ENCODE measurements around the gene RPP14. TPM values are rescaled to one million over a fixed set of nuclear protein-coding genes. Genes with fewer than 3 reads are reported as not detected.

The RPP14 gene
- total RNA-seq, 1 experiment from 2014 or later, result 30.0 TPM

GRCh38 chr3:58358808-58359207 is 52.8 kb downstream of the RPP14 start:
- H4K20me1 ChIP-seq (ENCODE audit: low read length), result no peaks in the 10 kb centered on the region
- H3K27me3 ChIP-seq (ENCODE audit: low read length), result no peaks in the 10 kb centered on the region
- no peak overlapping the region for H3K27ac ChIP-seq (ENCODE audit: low read length)
- no peak overlapping the region for H2AFZ ChIP-seq (ENCODE audit: low read length)
- H3K4me3 ChIP-seq (ENCODE audit: low read length), result no peak overlapping the region
- H3K9me2 ChIP-seq (replicated peaks; ENCODE audit: low read length), result no peaks in the 10 kb centered on the region
- H3F3A ChIP-seq (ENCODE audit: low read length, unreplicated experiment), result no peaks in the 10 kb centered on the region
- CTCF ChIA-PET, result no interaction called here
- H3K9me3 ChIP-seq (ENCODE audit: low read length), result no peaks in the 10 kb centered on the region
- H3K4me1 ChIP-seq (ENCODE audit: insufficient read depth, low read length), result no peaks in the 10 kb centered on the region
- H3K79me2 ChIP-seq (ENCODE audit: low read length), result no peaks in the 10 kb centered on the region
- POLR2A ChIA-PET (ENCODE audit: unreplicated experiment), result no interaction called here
- intact Hi-C loops (cut with micrococcal nuclease), result no loop called here
- DNase-seq, result no peak
- no peak overlapping the region for H3K9ac ChIP-seq (ENCODE audit: low read length)
- BruUV-seq (replicated peaks), result no TSS peak
- TF ChIP-seq EZH2phosphoT487 (IDR thresholded peaks at IDR 0.05; ENCODE audit: borderline replicate concordance, low read length), result no peak
- no peak for TF ChIP-seq CTCF (conservative IDR thresholded peaks at IDR 0.05; ENCODE audit: low read depth, low read length)
- TF ChIP-seq EZH2 (IDR thresholded peaks at IDR 0.05; ENCODE audit: low read length, unreplicated experiment), result no peak
- no peak for ATAC-seq
- no peaks in the 10 kb centered on the region for H3K36me3 ChIP-seq (ENCODE audit: low read depth, low read length)
- no peak overlapping the region for H3K4me2 ChIP-seq (ENCODE audit: low read length)

- no peaks in the 10 kb centered on the region for H3K79me2 ChIP-seq (ENCODE audit: low read length)
Observed at GRCh38 chr3:58359621-58360020, 53.6 kb downstream of the RPP14 start.

GRCh38 chr3:58361866-58362265 is 55.8 kb downstream of the RPP14 start:
- TF ChIP-seq EZH2 (IDR thresholded peaks at IDR 0.05; ENCODE audit: low read length, unreplicated experiment) (no peak), CTCF (conservative IDR thresholded peaks at IDR 0.05; ENCODE audit: low read depth, low read length) (no peak), EZH2phosphoT487 (IDR thresholded peaks at IDR 0.05; ENCODE audit: borderline replicate concordance, low read length) (no peak)
- H4K20me1 ChIP-seq (ENCODE audit: low read length), result no peaks in the 10 kb centered on the region

More at GRCh38 chr3:58359621-58360020, 53.6 kb downstream of the RPP14 start:
- ChIA-PET POLR2A (ENCODE audit: unreplicated experiment) (no interaction called here), CTCF (no interaction called here)
- no peak overlapping the region for H3K4me3 ChIP-seq (ENCODE audit: low read length)
- no peaks in the 10 kb centered on the region for H3K9me2 ChIP-seq (replicated peaks; ENCODE audit: low read length)
- no peaks in the 10 kb centered on the region for H3K27me3 ChIP-seq (ENCODE audit: low read length)
- intact Hi-C loops (cut with micrococcal nuclease), result no loop called here
- DNase-seq, result no peak
- H3K4me2 ChIP-seq (ENCODE audit: low read length), result no peak overlapping the region
- no TSS peak for BruUV-seq (replicated peaks)
- no peaks in the 10 kb centered on the region for H3K4me1 ChIP-seq (ENCODE audit: insufficient read depth, low read length)
- H3K9ac ChIP-seq (ENCODE audit: low read length), result no peak overlapping the region
- no peak overlapping the region for H3K27ac ChIP-seq (ENCODE audit: low read length)
- no peak overlapping the region for H2AFZ ChIP-seq (ENCODE audit: low read length)
- H3K36me3 ChIP-seq (ENCODE audit: low read depth, low read length), result no peaks in the 10 kb centered on the region
- TF ChIP-seq EZH2 (IDR thresholded peaks at IDR 0.05; ENCODE audit: low read length, unreplicated experiment) (no peak), EZH2phosphoT487 (IDR thresholded peaks at IDR 0.05; ENCODE audit: borderline replicate concordance, low read length) (no peak), CTCF (conservative IDR thresholded peaks at IDR 0.05; ENCODE audit: low read depth, low read length) (no peak)
- ATAC-seq, result no peak
- H3K9me3 ChIP-seq (ENCODE audit: low read length), result no peaks in the 10 kb centered on the region
- H4K20me1 ChIP-seq (ENCODE audit: low read length), result no peaks in the 10 kb centered on the region
- H3F3A ChIP-seq (ENCODE audit: low read length, unreplicated experiment), result no peaks in the 10 kb centered on the region

More at GRCh38 chr3:58361866-58362265, 55.8 kb downstream of the RPP14 start:
- no peak for ATAC-seq
- BruUV-seq (replicated peaks), result no TSS peak
- no peaks in the 10 kb centered on the region for H3K9me3 ChIP-seq (ENCODE audit: low read length)
- H3K4me1 ChIP-seq (ENCODE audit: insufficient read depth, low read length), result no peaks in the 10 kb centered on the region
- H3K79me2 ChIP-seq (ENCODE audit: low read length), result no peaks in the 10 kb centered on the region
- no peaks in the 10 kb centered on the region for H3F3A ChIP-seq (ENCODE audit: low read length, unreplicated experiment)
- H3K36me3 ChIP-seq (ENCODE audit: low read depth, low read length), result no peaks in the 10 kb centered on the region
- H2AFZ ChIP-seq (ENCODE audit: low read length), result no peak overlapping the region
- H3K27me3 ChIP-seq (ENCODE audit: low read length), result no peaks in the 10 kb centered on the region
- DNase-seq, result no peak
- H3K4me3 ChIP-seq (ENCODE audit: low read length), result no peak overlapping the region
- POLR2A ChIA-PET (ENCODE audit: unreplicated experiment), result no interaction called here
- no peak overlapping the region for H3K4me2 ChIP-seq (ENCODE audit: low read length)
- H3K9me2 ChIP-seq (replicated peaks; ENCODE audit: low read length), result no peaks in the 10 kb centered on the region
- H3K27ac ChIP-seq (ENCODE audit: low read length), result no peak overlapping the region
- intact Hi-C loops (cut with micrococcal nuclease), result no loop called here
- H3K9ac ChIP-seq (ENCODE audit: low read length), result no peak overlapping the region
- CTCF ChIA-PET, result no interaction called here

Measured in PC-3 (cell line).